Choroid plexus epithelial cell (primary cell): ENCODE measurements around the gene COX4I1.

Experiments used
- DNase-seq: peaks from one replicate; pipeline ENCODE4 v3.0.0-alpha.2; 2010; ENCODE audit warnings: low read depth
- H3K4me3 ChIP-seq: 2 replicates; pipeline ENCODE4 v1.5.1; 2011; ENCODE audit warnings: low read depth, mild to moderate bottlenecking, control low read depth, low read length, moderate library complexity
- TF ChIP-seq, protein P1 (sequence below): conservative IDR thresholded peaks from 2 replicates; pipeline ENCODE4 v1.5.1; 2011; ENCODE audit warnings: low read depth, mild to moderate bottlenecking, control low read depth, inconsistent platforms, low read length, moderate library complexity

The COX4I1 gene

DNA sequence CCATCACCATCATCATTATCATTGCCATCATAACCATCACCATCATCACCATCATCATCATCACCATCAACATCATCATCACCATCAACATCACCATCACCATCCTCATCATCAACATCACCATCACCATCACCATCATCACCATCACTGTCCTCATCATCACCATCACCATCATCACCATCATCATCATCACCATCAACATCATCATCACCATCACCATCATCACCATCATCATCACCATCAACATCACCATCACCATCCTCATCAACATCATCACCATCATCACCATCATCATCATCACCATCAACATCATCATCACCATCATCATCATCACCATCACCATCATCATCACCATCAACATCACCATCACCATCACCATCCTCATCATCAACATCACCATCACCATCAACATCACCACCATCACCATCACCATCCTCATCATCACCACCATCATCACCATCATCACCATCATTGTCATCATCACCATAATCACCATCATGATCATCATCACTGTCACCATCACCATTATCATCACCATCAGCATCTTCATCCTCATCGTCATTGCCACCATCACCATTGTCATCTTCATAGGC, 23.9 kb downstream of the COX4I1 start:
- no peak for DNase-seq
- TF ChIP-seq, protein P1, sequence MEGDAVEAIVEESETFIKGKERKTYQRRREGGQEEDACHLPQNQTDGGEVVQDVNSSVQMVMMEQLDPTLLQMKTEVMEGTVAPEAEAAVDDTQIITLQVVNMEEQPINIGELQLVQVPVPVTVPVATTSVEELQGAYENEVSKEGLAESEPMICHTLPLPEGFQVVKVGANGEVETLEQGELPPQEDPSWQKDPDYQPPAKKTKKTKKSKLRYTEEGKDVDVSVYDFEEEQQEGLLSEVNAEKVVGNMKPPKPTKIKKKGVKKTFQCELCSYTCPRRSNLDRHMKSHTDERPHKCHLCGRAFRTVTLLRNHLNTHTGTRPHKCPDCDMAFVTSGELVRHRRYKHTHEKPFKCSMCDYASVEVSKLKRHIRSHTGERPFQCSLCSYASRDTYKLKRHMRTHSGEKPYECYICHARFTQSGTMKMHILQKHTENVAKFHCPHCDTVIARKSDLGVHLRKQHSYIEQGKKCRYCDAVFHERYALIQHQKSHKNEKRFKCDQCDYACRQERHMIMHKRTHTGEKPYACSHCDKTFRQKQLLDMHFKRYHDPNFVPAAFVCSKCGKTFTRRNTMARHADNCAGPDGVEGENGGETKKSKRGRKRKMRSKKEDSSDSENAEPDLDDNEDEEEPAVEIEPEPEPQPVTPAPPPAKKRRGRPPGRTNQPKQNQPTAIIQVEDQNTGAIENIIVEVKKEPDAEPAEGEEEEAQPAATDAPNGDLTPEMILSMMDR = no peak
- no peak overlapping the region for H3K4me3 ChIP-seq

DNA sequence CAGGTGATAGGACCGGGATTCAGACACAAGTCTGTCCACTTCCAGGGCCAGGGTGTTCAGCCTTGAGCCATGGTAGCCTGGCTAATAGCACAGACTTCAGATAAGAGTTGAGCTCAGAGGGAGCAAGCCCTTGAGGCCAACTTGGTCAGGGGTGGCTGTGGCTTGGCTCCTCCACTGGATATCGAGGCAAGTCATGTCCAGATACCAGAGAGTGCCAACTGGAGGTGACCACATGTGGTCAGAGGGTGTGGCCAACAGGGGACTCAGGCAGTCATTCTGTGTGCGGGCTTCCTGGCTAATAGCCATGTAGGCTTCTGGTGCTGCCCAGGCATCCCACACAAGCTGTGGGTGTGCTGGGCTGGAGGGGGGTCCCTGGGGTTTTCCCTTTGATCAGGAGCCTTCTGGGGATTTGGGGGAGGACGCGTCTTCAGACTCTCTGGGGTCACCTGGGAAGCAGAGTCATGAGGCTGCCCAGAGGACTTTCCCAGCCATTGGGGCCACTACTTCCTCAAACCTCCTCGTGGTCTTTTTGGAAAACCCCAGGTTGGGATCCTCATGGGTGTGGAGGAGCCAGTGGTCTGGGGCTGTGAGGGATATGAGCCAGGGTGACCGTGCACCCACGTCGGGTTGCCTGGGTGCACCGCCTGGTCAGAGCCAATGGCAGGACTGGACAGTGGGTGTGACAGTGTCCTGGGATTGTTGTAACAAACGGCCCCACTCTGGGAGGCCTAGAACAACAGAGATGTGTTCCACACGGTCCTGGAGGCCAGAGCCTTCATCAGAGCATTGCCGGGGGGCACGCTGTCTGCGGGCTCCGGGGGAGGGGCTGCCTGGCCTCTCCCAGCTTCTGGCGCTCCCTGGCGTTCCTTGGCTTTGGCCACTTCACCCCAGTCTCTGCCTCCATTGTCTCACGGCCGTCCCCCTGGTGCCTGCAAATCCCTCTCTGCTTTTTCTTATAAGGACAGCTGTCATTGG, 25.0 kb downstream of the COX4I1 start:
- DNase-seq = no peak
- H3K4me3 ChIP-seq = no peak overlapping the region
- TF ChIP-seq, protein P1 = no peak

DNA sequence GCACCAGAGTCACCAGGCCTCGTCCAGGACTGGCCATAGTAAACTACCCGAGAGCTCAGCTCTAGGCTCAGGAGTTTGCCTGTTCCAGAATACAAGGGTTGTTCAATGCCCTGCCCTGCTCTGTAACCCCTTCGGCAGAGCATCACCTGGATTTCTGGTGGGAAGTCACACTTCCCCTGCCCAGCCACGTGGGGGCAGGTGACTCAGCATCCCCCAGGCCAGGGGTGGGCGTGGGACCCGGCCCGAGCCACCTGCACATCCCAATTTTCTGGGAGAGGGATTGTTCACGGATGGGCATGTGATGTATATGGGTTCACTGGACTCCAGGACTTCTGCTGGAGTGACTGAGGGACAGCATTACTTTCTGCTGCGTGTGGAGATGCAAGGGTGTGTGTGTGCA, 25.8 kb downstream of the COX4I1 start:
- H3K4me3 ChIP-seq = no peak overlapping the region
- TF ChIP-seq, protein P1 = peak; percentile 9
- DNase-seq = no peak

DNA sequence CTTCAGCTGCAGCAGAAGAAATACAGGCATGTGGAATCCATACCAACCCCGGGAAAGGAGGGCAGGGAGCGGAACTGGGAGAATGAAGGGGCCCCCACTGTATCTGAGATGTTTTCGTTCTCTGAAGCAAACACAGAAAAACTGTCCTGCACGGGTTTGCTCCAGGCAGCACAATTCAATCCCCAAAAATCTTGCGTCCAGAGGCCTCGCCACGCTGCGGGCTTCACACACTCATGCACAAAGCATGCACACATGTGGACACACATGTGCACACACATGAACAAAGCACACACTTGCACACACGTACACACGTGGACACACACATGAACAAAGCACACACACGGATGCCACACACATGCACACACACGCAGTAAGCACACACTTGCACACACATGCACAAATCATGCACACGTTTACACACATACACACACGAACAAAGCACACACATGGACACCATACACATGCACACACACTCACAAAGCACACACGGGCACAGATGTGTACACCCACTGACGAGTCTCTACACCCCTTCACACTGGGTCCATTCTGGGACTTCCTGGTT, 27.3 kb downstream of the COX4I1 start:
- no peak for DNase-seq
- TF ChIP-seq, protein P1 = no peak
- no peak overlapping the region for H3K4me3 ChIP-seq

DNA sequence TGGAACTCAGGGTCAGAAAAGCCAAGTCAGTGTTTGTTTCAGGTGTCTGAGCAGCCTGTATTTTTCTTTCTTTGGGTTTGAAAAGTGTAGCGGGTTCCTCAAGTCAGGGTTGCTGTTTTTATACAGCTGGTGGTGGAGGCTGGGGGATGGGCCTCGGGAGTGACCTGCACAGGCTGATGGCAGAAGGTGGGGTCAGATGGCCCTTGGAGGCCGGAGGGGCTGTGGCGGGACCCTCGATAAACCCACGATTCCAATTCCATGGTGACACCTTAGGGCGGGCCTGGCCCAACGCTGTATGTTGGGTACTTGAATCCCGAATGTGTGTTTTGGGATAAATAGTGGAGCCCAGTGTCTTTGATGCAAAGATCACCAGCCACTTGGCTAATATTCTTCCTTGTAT, 28.7 kb downstream of the COX4I1 start:
- no peak overlapping the region for H3K4me3 ChIP-seq
- TF ChIP-seq, protein P1 = no peak
- DNase-seq = no peak

DNA sequence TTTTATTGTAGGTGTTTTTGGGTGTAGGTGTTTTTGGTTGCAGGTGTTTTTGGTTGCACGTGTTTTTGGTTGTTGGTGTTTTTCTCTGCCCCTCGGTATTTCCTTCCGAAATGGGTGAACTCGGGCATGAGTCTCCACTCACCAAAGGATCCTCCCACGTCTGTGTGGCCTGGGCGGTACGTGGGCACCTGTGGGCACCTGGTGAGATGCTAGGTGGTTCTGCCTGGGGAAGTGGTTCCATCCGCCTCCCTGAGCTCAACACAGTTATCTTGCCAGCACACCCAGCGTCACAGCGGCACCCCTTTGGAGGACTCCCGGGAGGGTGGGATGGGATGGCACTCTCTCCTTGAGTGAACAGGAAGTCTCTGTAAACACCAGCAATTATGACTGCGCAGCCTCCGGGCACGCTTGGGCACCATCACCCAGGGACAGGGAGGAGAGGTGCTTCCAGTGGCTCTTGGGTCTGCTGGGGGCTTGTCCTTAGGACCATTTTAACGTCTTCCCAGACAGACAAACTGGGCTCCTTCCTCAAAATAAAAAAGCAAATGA, 29.8 kb downstream of the COX4I1 start:
- TF ChIP-seq, protein P1 = no peak
- H3K4me3 ChIP-seq = no peak overlapping the region
- DNase-seq = no peak
